Vagina (tissue), 2 donors: Measurements from ENCODE around the gene ZWILCH. TPM values are rescaled to one million over a fixed set of nuclear protein-coding genes. Genes with fewer than 3 reads are reported as not detected.
"Not testable (repeated sequence)": the region's sequence is repeated elsewhere in the genome, so short reads cannot be mapped to it uniquely, and the experiment has no call there.

Source experiments
- DNase-seq, 2 donors: peaks; one replicate each; pipeline ENCODE4 v3.0.0-alpha.2; 2017; ENCODE audit errors: extremely low spot score in 2 of 2
- H3K27ac ChIP-seq: fragments of 200-600 bp; sonication (generic); one replicate; pipeline ENCODE4 v1.5.1; 2019
- H3K27me3 ChIP-seq: fragments of 200-600 bp; sonication (generic); one replicate; pipeline ENCODE4 v1.5.1; 2019
- H3K36me3 ChIP-seq, 2 donors: fragments of 200-600 bp; sonication (generic); one replicate each; pipeline ENCODE4 v1.5.1; 2017 to 2019
- H3K4me1 ChIP-seq: fragments of 200-600 bp; sonication (generic); one replicate; pipeline ENCODE4 v1.5.1; 2019
- H3K4me3 ChIP-seq, 2 donors: fragments of 200-600 bp; sonication (generic); 1 replicate in 1 of 2; 2 replicates in 1 of 2; pipeline ENCODE4 v1.5.1; 2016 to 2019
- H3K9me3 ChIP-seq: fragments of 200-600 bp; sonication (generic); one replicate; pipeline ENCODE4 v1.5.1; 2019
- POLR2A ChIP-seq, 2 donors: fragments of 450-650 bp; IDR thresholded peaks; one replicate each; pipeline ENCODE4 v1.6.1; 2017; ENCODE audit warnings: antibody characterized with exemption in 2 of 2, mild to moderate bottlenecking in 2 of 2, moderate library complexity in 2 of 2
- POLR2AphosphoS5 ChIP-seq, 2 donors: sonication (generic); formaldehyde crosslinking; IDR thresholded peaks; one replicate each; pipeline ENCODE4 v1.9.0; 2017; ENCODE audit warnings: antibody characterized with exemption in 2 of 2, mild to moderate bottlenecking in 2 of 2, low read depth in 1 of 2; ENCODE audit not compliant: insufficient read depth in 1 of 2
- intact Hi-C: fragments of 100-400 bp; cut with DNase I; formaldehyde crosslinking; loops from one replicate; pipeline ENCODE4 v1.15.1; 2023
- total RNA-seq: library from RNA; depleted of rRNA; stranded (reverse); fragments of >200 nt; gene quantifications from one replicate; pipeline ENCODE4 v1.2.3, GENCODE V29; 2016
- TF ChIP-seq, protein P1 (sequence below), 3 experiments: fragments of 450-650 bp in 2 of 3; fragments of 200-600 bp in 1 of 3; sonication (generic) in 1 of 3; IDR thresholded peaks; one replicate each; pipeline ENCODE4 v1.5.1; 2017 to 2019; ENCODE audit warnings: antibody characterized with exemption in 3 of 3, mild to moderate bottlenecking in 2 of 3, moderate library complexity in 2 of 3

The ZWILCH gene
- total RNA-seq, 1 donor from 2014 or later: 2.2 TPM

GRCh38 chr15:66494262-66494661 lies 10.9 kb upstream of the ZWILCH start:
- TF ChIP-seq, protein P1, sequence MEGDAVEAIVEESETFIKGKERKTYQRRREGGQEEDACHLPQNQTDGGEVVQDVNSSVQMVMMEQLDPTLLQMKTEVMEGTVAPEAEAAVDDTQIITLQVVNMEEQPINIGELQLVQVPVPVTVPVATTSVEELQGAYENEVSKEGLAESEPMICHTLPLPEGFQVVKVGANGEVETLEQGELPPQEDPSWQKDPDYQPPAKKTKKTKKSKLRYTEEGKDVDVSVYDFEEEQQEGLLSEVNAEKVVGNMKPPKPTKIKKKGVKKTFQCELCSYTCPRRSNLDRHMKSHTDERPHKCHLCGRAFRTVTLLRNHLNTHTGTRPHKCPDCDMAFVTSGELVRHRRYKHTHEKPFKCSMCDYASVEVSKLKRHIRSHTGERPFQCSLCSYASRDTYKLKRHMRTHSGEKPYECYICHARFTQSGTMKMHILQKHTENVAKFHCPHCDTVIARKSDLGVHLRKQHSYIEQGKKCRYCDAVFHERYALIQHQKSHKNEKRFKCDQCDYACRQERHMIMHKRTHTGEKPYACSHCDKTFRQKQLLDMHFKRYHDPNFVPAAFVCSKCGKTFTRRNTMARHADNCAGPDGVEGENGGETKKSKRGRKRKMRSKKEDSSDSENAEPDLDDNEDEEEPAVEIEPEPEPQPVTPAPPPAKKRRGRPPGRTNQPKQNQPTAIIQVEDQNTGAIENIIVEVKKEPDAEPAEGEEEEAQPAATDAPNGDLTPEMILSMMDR (IDR thresholded peaks at IDR 0.05): no peak
- no peak for TF ChIP-seq POLR2AphosphoS5 (IDR thresholded peaks at IDR 0.05; ENCODE audit: insufficient read depth in 1 of 2, low read depth in 1 of 2)
- no peak for TF ChIP-seq POLR2A (IDR thresholded peaks at IDR 0.05)
- Histone ChIP-seq H3K9me3 (no peaks in the 10 kb centered on the region), H3K27ac (no peak overlapping the region), H3K27me3 (no peaks in the 10 kb centered on the region), H3K4me3 (no peak overlapping the region), H3K36me3 (peaks cover 0 to 51% of the 10 kb centered on the region in 2 donors), H3K4me1 (peaks cover 25% of the 10 kb centered on the region)
- intact Hi-C loops: no loop called here
- DNase-seq: no peak

DNA sequence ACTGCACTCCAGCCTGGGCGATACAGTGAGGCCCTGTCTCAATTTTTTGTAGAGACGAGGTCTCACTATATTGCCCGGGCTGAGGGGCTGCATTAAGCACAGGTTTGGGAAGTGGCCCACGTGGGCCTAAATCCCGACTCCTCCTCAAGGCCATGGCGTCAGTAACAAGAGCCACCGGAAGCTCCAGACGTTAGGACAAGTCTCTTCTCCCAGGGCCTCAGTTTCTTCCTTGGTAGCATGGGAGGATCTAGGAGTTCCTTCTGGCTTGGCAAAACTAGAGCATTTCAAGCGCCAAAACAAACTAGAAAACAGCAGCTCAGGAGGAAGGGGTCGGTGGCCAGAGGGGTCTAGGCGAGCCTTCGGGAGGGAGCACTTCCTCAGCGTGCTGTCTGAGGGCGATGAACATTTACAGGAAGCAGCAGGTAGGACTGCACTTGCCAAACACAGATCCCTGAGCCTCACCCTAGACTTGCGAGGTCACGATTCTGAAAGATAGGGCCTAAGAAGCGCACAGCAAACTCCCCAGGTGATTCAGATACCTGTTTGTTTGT lies 8.1 kb upstream of the ZWILCH start:
- intact Hi-C loops: no loop called here
- Histone ChIP-seq H3K4me1 (peaks cover 25% of the 10 kb centered on the region), H3K27me3 (no peaks in the 10 kb centered on the region), H3K27ac (peak overlapping the region; percentile 78), H3K9me3 (no peaks in the 10 kb centered on the region), H3K36me3 (peaks cover 0 to 61% of the 10 kb centered on the region in 2 donors), H3K4me3 (peak overlapping the region; percentile 67 to 78)
- TF ChIP-seq, protein P1 (IDR thresholded peaks at IDR 0.05): no peak
- TF ChIP-seq POLR2A (IDR thresholded peaks at IDR 0.05) (no peak), POLR2AphosphoS5 (IDR thresholded peaks at IDR 0.05; ENCODE audit: insufficient read depth in 1 of 2, low read depth in 1 of 2) (no peak)
- DNase-seq: no peak

- H3K27me3 ChIP-seq: no peaks in the 10 kb centered on the region
- peak in 1 of 2 donors; percentile 92 for DNase-seq
- H3K4me1 ChIP-seq: peaks cover 30% of the 10 kb centered on the region
- TF ChIP-seq, protein P1 (IDR thresholded peaks at IDR 0.05): peak; percentile 93 to 99 (median 97)
- peak; percentile 93 for TF ChIP-seq POLR2AphosphoS5 (IDR thresholded peaks at IDR 0.05; ENCODE audit: insufficient read depth in 1 of 2, low read depth in 1 of 2)
- peak in 1 of 2 donors; percentile 38 for TF ChIP-seq POLR2A (IDR thresholded peaks at IDR 0.05)
- H3K36me3 ChIP-seq: peaks cover 0 to 67% of the 10 kb centered on the region in 2 donors
- H3K9me3 ChIP-seq: no peaks in the 10 kb centered on the region
- H3K4me3 ChIP-seq: peak within 1 kb of the TSS; percentile 67 to 78
- H3K27ac ChIP-seq: peak within 1 kb of the TSS; percentile 78
- intact Hi-C loops: no loop called here
Observed at GRCh38 chr15:66497502-66498455, 7.3 kb upstream of the ZWILCH start, which contains the start of gene SNAPC5. TSS of gene SNAPC5 (minus strand) at chr15:66497762. CDS start at chr15:66497731, 31 bp downstream.

- peaks cover 39% of the 10 kb centered on the region for H3K4me1 ChIP-seq
Observed at GRCh38 chr15:66498501-66499386, 6.4 kb upstream of the ZWILCH start.

DNA sequence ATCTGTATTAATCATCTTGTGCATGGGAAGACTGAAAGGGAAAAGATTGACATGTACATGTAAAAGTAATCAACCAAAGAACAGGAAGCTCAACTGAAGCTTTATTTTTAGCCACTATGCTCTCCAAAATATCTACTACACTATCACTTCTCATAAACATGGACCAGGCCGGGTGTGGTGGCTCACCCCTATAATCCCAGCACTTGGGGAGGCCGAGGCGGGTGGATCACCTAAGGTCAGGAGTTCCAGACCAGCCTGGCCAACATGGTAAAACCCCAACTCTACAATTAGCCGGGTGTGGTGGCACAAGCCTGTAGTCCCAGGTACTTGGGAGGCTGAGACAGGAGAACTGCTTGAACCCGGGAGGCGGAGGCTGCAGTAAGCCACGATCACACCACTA lies 4.8 kb upstream of the ZWILCH start:
- not testable (repeated sequence) for H3K27me3 ChIP-seq, H3K27ac ChIP-seq, DNase-seq, H3K9me3 ChIP-seq, H3K4me3 ChIP-seq
- peaks cover 43% of the 10 kb centered on the region for H3K4me1 ChIP-seq
- peaks cover 0 to 54% of the 10 kb centered on the region in 2 donors for H3K36me3 ChIP-seq
- intact Hi-C loops: loop anchor here (1.0 kb wide), 1 partner anchor 114 kb away; the partner anchor contains the start of gene MAP2K1

More at GRCh38 chr15:66498501-66499386, 6.4 kb upstream of the ZWILCH start:
- intact Hi-C loops: no loop called here
- H3K4me3 ChIP-seq: no peak overlapping the region
- DNase-seq: no peak
- H3K36me3 ChIP-seq: peaks cover 0 to 63% of the 10 kb centered on the region in 2 donors
- no peaks in the 10 kb centered on the region for H3K27me3 ChIP-seq
- TF ChIP-seq POLR2A (IDR thresholded peaks at IDR 0.05) (no peak), POLR2AphosphoS5 (IDR thresholded peaks at IDR 0.05; ENCODE audit: insufficient read depth in 1 of 2, low read depth in 1 of 2) (no peak)
- TF ChIP-seq, protein P1 (IDR thresholded peaks at IDR 0.05): peak in 1 of 3 experiments; percentile 13
- no peaks in the 10 kb centered on the region for H3K9me3 ChIP-seq
- no peak overlapping the region for H3K27ac ChIP-seq
